CD4-positive, alpha-beta T cell (primary cell): ENCODE results near the gene ODC1. TPM values are rescaled to one million over a fixed set of nuclear protein-coding genes. Genes with fewer than 3 reads are reported as not detected.

Experiments used
- ATAC-seq: fragments of 200-7000 bp; cut with Tn5 transposase; one replicate; pipeline ENCODE4 v1.10.0; 2022; ENCODE audit warnings: mild to moderate bottlenecking; ENCODE audit not compliant: poor library complexity
- CTCF ChIA-PET: fragments of 350-600 bp; sonication (Branson Sonifier 250); formaldehyde crosslinking; loops from one replicate; lab custom pipeline; 2021; ENCODE audit warnings: antibody characterized with exemption, inconsistent platforms; lab: Charles Lee
- POLR2A ChIA-PET: fragments of 350-600 bp; sonication (Branson Sonifier 250); formaldehyde crosslinking; loops from one replicate; lab custom pipeline; 2021; ENCODE audit warnings: antibody characterized with exemption, inconsistent platforms; lab: Charles Lee
- DNase-seq, 14 experiments: peaks; one replicate each; pipeline ENCODE4 v3.0.0-alpha.2; 2013 to 2020; ENCODE audit warnings: mixed read lengths in 2 of 14
- H3K27ac ChIP-seq, 2 donors: one replicate each; pipeline versions ENCODE4 v1.5.1 to v1.7.0; 2013; ENCODE audit warnings: low read length in 2 of 2, low read depth in 1 of 2, mild to moderate bottlenecking in 1 of 2
- H3K27me3 ChIP-seq, 2 experiments: 1 replicate in 1 of 2; 2 replicates in 1 of 2; pipeline versions ENCODE4 v1.6.1 to v1.7.0; 2013; ENCODE audit warnings: low read length in 2 of 2, control low read depth in 1 of 2, mild to moderate bottlenecking in 1 of 2, moderate library complexity in 1 of 2; ENCODE audit not compliant: insufficient read depth in 2 of 2, control insufficient read depth in 1 of 2
- H3K36me3 ChIP-seq: one replicate; pipeline ENCODE4 v1.6.1; 2013; ENCODE audit warnings: low read length, control low read depth; ENCODE audit not compliant: insufficient read depth
- H3K4me1 ChIP-seq: one replicate; pipeline ENCODE4 v1.6.1; 2013; ENCODE audit warnings: low read length, control low read depth; ENCODE audit not compliant: insufficient read depth
- H3K4me3 ChIP-seq: one replicate; pipeline ENCODE4 v1.5.1; 2013; ENCODE audit warnings: mild to moderate bottlenecking, low read length, moderate library complexity
- H3K9me3 ChIP-seq, 2 experiments: 1 replicate in 1 of 2; 2 replicates in 1 of 2; pipeline versions ENCODE4 v1.6.1 to v1.7.0; 2013; ENCODE audit warnings: low read length in 2 of 2, mild to moderate bottlenecking in 2 of 2, control low read depth in 1 of 2, moderate library complexity in 1 of 2; ENCODE audit not compliant: control insufficient read depth in 1 of 2, insufficient read depth in 1 of 2
- H3K27ac Mint-ChIP-seq: one replicate; pipeline ENCODE4 v1.8.0; 2020; ENCODE audit warnings: mixed read lengths
- H3K27me3 Mint-ChIP-seq: one replicate; pipeline ENCODE4 v1.8.0; 2021; ENCODE audit warnings: mixed read lengths
- H3K36me3 Mint-ChIP-seq: one replicate; pipeline ENCODE4 v1.8.0; 2021; ENCODE audit warnings: low read depth, mixed read lengths
- H3K4me1 Mint-ChIP-seq: one replicate; pipeline ENCODE4 v1.8.0; 2021; ENCODE audit warnings: low read depth, mixed read lengths
- H3K4me3 Mint-ChIP-seq: one replicate; pipeline ENCODE4 v1.8.0; 2020; ENCODE audit warnings: mild to moderate bottlenecking, mixed read lengths
- H3K9me3 Mint-ChIP-seq: one replicate; pipeline ENCODE4 v1.8.0; 2020; ENCODE audit warnings: mixed read lengths
- intact Hi-C, 2 experiments: fragments of 100-400 bp; cut with DNase I in 1 of 2; cut with micrococcal nuclease in 1 of 2; formaldehyde crosslinking; loops; one replicate each; pipeline versions ENCODE4 v1.15.1 to v1.9.0; 2023 to 2025; cut with DNase I, micrococcal nuclease
- total RNA-seq, 174 experiments: library from RNA in 2 of 174; stranded (reverse) in 2 of 174; gene quantifications; one replicate each; pipeline ENCODE4 v1.2.3 and lab custom pipeline; 2021 to 2026
- TF ChIP-seq, protein P1 (sequence below): fragments of 200-600 bp; IDR thresholded peaks from one replicate; pipeline ENCODE4 v1.8.0; 2022; ENCODE audit warnings: antibody characterized with exemption, mild to moderate bottlenecking

Gene ODC1
- total RNA-seq, 2 experiments from 2014 or later = 162 to 164 TPM

DNA sequence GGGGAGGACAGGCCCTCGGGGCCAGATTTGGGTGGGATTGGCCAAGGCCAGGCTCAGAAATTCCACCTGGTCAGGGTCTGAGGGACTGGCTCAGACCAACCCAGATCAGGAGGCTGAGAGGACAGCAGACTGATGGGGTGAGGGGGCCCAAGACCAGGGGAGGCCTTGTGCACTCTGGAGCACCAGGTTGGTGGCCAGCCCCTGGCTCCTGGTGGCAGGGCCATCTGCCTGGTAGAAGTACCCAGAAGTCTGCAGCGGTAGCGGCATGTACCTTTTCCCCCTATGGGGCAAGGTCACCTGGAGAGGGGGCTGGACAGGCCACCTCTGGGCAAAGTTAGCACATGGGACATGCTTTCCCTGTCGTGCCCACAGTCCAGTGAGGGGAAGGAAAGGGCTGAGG is 21.2 kb upstream of the ODC1 start:
- no peak overlapping the region for H3K4me3 Mint-ChIP-seq
- H3K36me3 Mint-ChIP-seq = no peaks in the 10 kb centered on the region
- TF ChIP-seq, protein P1, sequence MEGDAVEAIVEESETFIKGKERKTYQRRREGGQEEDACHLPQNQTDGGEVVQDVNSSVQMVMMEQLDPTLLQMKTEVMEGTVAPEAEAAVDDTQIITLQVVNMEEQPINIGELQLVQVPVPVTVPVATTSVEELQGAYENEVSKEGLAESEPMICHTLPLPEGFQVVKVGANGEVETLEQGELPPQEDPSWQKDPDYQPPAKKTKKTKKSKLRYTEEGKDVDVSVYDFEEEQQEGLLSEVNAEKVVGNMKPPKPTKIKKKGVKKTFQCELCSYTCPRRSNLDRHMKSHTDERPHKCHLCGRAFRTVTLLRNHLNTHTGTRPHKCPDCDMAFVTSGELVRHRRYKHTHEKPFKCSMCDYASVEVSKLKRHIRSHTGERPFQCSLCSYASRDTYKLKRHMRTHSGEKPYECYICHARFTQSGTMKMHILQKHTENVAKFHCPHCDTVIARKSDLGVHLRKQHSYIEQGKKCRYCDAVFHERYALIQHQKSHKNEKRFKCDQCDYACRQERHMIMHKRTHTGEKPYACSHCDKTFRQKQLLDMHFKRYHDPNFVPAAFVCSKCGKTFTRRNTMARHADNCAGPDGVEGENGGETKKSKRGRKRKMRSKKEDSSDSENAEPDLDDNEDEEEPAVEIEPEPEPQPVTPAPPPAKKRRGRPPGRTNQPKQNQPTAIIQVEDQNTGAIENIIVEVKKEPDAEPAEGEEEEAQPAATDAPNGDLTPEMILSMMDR = no peak
- intact Hi-C loops = no loop called here
- Histone ChIP-seq H3K36me3 (no peaks in the 10 kb centered on the region), H3K27me3 (no peaks in the 10 kb centered on the region), H3K9me3 (no peaks in the 10 kb centered on the region), H3K4me3 (no peak overlapping the region), H3K4me1 (no peaks in the 10 kb centered on the region), H3K27ac (no peak overlapping the region)
- DNase-seq (no peak), ATAC-seq (no peak)
- no peaks in the 10 kb centered on the region for H3K27me3 Mint-ChIP-seq
- H3K9me3 Mint-ChIP-seq = no peaks in the 10 kb centered on the region
- H3K27ac Mint-ChIP-seq = no peak overlapping the region
- H3K4me1 Mint-ChIP-seq = no peaks in the 10 kb centered on the region
- ChIA-PET POLR2A (no interaction called here), CTCF (no interaction called here)

DNA sequence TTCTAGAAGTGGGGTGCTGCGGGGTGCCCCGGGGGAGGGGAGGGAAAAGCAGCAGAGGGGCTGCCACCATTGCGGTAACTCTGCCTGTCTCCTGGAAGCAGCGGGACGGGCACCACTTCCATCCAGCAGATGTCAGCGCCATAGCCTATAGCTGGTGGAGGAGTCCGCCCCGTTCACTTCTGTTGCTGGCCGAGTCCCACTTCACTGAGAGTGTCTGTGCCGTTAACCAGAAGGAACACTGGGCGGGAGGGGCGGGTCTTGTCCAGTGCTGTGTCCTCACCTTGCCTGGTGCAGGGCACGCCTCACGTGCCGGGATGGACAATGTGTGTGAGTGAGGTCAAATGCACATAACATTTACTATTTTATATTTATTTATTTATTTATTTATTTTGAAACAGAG is 19.3 kb upstream of the ODC1 start:
- Mint-ChIP-seq H3K4me1 (no peaks in the 10 kb centered on the region), H3K36me3 (no peaks in the 10 kb centered on the region), H3K4me3 (no peak overlapping the region), H3K27ac (no peak overlapping the region), H3K27me3 (no peaks in the 10 kb centered on the region), H3K9me3 (no peaks in the 10 kb centered on the region)
- Histone ChIP-seq H3K4me3 (no peak overlapping the region), H3K27me3 (no peaks in the 10 kb centered on the region), H3K36me3 (no peaks in the 10 kb centered on the region), H3K9me3 (no peaks in the 10 kb centered on the region), H3K4me1 (no peaks in the 10 kb centered on the region), H3K27ac (no peak overlapping the region)
- ChIA-PET CTCF (no interaction called here), POLR2A (no interaction called here)
- DNase-seq (no peak), ATAC-seq (no peak)
- intact Hi-C loops = no loop called here
- TF ChIP-seq, protein P1 = no peak

GRCh38 chr2:10466801-10467200 is 18.7 kb upstream of the ODC1 start:
- H3K27ac Mint-ChIP-seq = no peak overlapping the region
- no peak overlapping the region for H3K27ac ChIP-seq
- no peak overlapping the region for H3K4me3 ChIP-seq
- intact Hi-C loops = no loop called here
- CTCF ChIA-PET = no interaction called here
- no peak overlapping the region for H3K4me3 Mint-ChIP-seq
- no peaks in the 10 kb centered on the region for H3K9me3 Mint-ChIP-seq
- no peaks in the 10 kb centered on the region for H3K9me3 ChIP-seq
- no peaks in the 10 kb centered on the region for H3K4me1 Mint-ChIP-seq
- no peaks in the 10 kb centered on the region for H3K27me3 Mint-ChIP-seq
- POLR2A ChIA-PET = no interaction called here
- H3K4me1 ChIP-seq = no peaks in the 10 kb centered on the region
- TF ChIP-seq, protein P1 = no peak
- DNase-seq (no peak), ATAC-seq (no peak)
- no peaks in the 10 kb centered on the region for H3K36me3 Mint-ChIP-seq
- H3K27me3 ChIP-seq = no peaks in the 10 kb centered on the region
- H3K36me3 ChIP-seq = no peaks in the 10 kb centered on the region
